CD4-positive, alpha-beta T cell treated with Interleukin-12 subunit alpha and Interleukin-12 subunit beta, for 1 hour (primary cell): ENCODE data around the gene PLXNA3.

ENCODE experiments used
- DNase-seq: peaks from one replicate; pipeline ENCODE4 v3.0.0-alpha.2; 2020

Gene PLXNA3

DNA sequence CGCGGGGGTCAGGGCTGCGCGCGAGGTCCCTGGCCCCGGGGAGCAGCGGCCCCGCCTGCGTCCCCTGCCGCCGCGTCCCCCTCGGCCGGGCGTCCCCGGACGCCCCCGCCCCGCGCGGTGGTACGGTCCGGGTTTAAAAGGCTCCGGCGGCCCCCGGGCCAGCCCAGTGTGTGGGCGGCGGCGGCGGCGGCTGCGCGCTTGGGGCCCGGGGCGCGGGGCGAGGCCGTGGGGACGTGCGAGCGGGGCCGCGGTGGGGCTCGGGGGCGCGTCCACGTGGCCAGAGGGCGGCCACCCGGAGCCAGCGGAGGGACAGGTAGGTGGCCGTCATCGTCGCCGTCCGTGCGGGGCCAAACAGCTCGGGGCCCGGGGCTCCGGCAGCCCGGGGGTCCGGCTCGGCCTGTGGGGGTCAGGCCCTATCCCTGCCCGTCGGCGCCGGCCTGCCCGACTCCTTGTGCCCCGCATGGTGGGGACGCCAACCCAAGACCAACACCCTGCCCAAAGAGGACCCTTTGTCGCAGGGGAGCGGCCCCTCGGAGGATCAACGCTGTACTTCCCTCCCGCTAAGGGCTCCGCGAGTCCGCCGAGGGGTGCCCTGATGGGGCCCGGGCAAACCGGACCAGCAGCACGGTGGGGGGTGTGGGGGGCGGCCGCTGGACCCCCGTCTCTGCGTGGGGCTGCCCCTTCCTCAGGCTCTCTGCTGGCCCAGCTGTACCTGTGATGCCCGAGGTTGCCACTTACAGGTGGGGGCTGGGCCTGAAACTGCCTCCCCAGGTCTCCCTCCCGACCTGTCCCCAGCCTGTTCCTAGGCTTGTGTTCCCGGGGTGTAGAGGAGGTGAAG lies at the start of gene PLXNA3:
Gene PLXNA3 (plus strand): TSS at position 166 of the 838 bp plus-strand sequence. CDS start 1,903 bp downstream, outside the sequence.
- DNase-seq: peak; percentile 79

DNA sequence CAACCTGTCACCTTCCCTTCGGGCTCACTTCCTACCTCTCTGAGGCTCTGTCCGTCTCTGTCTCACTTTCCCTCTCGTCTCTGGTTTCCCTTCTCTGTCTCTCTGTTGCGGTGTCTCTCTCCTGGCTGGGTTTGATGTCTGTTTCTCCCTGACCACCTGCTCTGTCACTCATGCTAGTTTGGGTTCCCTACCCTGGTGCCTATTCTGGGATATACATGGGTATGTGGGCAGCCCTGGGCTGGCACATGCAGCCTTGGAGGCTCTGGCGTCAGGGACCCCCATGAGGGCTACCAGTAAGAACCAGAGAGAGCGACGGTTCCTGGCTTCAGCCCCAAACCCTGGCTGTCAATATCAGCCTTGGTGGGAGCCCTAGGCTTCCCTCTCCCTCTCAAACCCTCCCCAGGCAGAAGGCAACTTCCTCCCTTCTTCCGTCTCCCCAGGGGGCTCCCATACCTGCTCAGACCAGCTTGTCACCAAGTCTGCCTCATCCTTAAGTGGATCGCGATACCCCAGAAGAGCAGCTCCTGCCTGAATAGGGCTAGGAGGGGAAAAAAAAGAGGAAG lies 49.3 kb upstream of the PLXNA3 start:
- no peak for DNase-seq

DNA sequence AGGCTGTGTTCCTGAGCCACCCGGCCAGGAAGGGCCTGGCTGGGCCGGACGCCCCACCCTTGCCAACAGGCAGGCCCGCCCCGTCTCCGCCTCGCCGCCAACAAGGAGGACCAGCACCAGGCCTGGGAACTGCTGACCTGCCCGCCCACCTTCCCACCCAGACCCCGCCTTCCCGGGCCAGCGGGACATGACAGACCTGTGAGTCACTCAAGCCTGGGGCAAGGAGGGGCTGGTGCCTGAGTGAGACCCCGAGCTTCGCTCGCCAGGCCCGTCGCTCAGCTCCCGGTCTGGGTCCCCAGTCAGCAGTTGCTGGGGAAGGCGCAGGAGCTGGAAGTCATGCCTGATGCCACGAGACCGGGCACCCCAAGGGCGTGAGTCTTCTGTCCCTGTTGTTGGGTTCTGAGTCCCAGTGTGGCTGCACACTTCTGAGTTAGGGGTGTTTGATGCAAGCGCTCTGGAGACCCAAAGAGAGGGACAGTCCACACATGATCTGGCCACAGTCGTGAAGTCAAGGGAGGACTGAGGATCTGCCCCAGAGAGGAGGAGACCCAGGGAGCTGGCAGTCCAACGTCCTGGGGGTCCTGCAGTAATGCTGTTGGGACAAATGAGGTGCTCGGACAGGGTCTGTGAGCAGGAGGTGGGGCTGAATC lies 48.7 kb upstream of the PLXNA3 start, which contains the start of gene DNASE1L1:
Gene DNASE1L1 (minus strand): TSS at position 33 of the 650 bp plus-strand sequence. CDS start 3,686 bp downstream, outside the sequence.
- DNase-seq: no peak

DNA sequence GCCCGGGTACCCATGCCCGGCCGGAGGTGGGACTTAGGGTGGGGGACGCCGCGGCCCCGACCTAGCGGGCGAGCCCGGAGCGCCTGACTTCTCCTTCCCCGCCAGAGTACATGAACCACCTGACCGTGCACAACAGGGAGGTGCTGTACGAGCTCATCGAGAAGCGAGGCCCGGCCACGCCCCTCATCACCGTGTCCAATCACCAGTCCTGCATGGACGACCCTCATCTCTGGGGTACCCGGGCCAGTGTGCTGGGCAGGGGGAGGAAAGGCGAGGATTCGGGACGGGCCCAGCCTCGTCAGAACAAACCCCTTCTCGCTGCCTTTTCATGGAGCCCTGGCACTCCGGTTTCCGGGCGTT lies 46.1 kb upstream of the PLXNA3 start:
- peak; percentile 64 for DNase-seq

DNA sequence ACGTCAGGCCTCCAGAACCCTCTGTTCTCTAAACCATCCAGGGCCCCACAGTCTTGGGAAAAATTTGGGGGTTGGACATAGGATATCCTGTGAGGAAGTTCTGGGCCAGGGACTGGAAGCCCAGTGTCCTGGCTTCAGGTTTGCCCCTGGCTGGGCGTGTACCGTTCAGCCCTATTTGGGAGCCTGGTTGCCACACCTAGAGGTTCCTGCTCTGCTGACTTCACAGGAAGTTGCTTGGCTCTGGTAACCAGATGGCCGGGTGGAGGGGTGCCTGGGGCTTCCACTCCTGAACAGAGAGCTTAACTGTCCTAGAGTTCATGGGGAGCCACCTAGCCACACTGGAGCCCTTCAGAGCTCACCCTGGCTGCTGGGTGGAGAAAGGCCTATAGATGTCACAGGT lies 45.6 kb upstream of the PLXNA3 start:
- DNase-seq: peak; percentile 52

DNA sequence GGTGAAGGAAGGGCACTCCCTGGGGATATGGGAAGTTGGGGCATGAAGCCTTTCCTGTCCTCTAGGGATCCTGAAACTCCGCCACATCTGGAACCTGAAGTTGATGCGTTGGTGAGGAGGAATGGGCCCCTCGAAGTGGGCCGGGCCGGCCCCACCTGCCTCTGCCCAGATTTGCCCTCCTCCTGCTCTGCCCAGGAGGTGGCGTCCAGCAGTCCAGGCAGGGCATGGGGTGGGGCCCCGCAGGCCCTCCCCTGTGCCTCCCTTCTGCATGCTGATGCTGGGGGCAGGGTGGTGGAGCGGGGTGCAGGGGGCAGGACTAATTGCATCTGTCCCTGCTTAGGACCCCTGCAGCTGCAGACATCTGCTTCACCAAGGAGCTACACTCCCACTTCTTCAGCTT lies 44.9 kb upstream of the PLXNA3 start:
- no peak for DNase-seq

DNA sequence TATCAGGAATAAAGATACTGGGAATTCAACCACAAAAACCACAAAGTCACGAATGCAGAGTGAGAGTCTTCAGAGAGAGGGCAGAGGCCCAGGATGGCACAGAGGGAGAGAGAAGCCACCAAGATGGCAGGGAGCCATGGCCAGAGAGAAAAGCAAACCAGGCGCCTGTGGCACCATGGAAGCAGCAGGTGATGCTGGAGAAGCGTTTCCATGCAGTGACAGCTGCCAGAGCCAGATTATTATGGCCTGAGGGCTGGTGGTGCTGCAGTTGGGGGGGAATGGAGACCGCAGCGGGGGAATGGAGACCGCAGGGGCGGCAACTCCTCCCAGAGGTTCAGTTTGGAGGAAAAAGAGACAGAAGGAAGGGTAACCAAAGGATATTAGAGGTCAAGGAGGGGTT lies 40.9 kb upstream of the PLXNA3 start:
- no peak for DNase-seq

DNA sequence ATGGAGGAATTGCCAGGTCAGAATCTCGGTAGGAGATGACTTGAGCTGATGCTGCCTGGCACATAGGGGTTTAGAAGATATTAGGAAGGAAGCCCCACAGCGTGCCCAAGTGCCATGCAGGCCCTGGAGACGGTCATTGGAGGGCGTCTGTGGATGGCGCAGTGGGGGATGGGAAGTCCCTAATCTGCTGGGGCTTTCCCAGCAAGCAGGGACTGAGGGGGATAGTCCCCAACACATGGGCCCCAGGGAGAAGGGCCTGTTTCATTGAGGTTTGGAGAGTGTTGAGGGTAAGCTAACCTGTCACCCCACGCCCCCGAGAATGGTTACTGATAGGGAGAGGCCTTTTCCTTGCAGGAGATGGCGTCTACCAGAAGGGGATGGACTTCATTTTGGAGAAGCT lies 38.9 kb upstream of the PLXNA3 start:
- no peak for DNase-seq

DNA sequence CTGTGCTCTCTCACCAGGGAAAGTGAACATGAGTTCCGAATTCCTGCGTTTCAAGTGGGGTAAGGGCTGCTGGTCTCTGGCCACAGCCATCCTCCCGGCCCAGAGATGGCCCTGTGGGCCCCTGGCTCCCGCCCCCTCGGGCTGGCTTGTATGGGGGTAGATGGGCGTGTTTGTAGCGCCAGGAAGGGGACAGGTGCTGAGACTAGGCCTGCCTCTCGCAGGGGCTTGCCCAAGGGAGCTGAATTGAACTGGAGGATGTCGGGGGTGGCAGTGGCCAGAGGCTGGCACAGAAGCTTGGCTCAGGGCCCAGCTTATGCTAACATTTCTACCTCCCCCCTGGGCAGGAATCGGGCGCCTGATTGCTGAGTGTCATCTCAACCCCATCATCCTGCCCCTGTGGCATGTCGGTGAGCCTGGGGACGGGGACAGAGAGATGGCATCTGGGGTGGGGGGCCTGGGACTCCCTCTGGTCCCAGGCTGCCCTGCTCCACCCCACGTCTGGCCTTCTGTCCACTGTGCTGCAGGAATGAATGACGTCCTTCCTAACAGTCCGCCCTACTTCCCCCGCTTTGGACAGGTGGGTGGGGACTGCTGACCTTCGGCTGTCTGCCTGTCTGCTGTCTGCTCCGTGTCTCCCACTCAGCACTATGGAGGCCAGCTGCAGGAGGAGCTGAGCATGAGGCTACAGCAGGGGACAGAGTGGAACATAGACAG lies 38.2 kb upstream of the PLXNA3 start:
- no peak for DNase-seq

DNA sequence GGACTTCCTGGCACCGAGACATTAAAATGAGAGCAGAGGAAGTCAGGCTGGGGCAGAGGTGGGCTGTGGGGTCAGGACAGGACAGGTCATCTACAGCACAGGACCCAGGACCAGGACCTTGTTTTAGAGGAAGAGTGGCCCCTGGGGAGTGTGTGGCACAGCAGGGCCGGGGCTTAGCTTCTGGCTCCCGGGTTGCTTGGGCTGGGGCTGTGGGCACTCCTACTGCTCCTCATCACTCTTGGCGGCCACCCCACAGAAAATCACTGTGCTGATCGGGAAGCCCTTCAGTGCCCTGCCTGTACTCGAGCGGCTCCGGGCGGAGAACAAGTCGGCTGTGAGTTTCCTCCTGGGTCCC lies 37.7 kb upstream of the PLXNA3 start:
- DNase-seq: no peak

DNA sequence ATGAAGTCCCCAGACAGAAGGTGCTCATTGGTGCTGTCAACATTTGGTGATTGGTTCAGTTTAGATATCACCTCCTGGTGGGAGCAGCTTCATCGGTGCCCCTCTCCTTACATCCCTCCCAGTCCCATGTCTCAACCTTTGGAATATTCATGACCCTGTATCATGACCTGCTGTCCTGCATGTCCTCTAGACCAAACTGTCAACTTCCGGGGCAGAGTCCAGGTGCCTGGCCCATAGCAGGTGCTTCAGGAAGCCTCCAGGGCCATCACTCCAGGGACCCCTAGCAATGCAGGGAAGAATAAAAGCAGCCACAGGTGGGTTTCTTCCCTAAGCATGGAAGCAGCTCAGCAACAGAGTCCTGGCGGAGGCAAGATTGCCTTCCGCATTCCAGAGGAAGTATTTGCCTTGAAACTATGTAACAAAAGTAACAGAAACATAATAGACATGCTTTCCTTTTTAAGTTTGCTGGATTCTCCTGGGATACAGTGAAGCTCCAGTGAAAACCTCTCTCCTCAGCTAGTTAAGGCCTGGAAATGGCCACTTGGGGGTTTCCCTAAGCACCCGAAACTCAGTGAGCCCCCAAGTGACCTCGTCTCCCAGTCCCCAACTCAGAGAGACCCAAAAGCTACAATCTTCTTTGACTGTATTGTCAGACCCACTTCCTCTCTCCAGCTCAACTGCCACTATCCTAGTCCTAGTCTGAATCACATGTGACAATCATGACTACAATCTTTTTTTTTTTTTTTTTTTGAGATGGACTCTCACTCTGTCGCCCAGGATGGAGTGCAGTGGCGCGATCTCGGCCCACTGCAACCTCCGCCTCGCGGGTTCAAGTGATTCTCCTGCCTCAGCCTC lies 30.9 kb upstream of the PLXNA3 start:
- no peak for DNase-seq

DNA sequence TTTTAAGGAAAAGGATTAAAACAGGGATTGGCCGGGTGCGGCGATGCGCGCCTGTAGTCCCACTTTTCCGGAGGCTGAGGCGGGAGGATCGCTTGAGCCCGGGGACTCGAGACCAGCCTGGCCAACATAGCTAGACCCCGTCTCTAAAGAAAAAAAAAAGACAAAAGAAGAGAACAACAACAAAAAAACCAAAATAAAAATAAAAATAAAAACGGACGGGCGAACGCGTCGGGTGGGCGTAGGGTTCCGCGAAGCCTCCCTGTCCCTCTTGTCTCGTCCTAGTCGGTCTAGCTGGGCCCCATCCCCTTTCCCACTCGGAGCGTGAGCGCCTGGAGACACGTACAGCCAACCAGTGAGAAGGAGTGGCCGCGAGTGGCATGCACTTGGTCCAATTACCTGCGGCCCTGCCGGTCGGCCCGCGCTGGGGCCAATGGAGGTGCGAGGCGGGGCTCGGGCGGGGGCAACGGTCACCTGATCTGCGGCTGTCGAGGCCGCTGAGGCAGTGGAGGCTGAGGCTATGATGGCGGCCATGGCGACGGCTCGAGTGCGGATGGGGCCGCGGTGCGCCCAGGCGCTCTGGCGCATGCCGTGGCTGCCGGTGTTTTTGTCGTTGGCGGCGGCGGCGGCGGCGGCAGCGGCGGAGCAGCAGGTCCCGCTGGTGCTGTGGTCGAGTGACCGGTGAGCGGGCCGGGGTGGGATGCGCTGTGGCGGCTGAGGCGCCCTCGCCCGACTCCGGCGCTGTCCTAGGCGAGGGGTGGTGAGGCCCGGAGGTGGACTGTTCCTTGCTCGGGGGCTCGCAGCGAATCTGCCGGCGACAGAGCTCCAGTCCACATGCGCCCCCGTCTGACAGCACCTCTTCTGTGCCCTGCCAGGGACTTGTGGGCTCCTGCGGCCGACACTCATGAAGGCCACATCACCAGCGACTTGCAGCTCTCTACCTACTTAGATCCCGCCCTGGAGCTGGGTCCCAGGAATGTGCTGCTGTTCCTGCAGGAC lies 29.6 kb upstream of the PLXNA3 start, which contains the start of gene ATP6AP1:
Gene ATP6AP1 (plus strand): TSS at position 502 of the 996 bp plus-strand sequence. CDS start 16 bp downstream, at position 518.
- DNase-seq: peak; percentile 90

DNA sequence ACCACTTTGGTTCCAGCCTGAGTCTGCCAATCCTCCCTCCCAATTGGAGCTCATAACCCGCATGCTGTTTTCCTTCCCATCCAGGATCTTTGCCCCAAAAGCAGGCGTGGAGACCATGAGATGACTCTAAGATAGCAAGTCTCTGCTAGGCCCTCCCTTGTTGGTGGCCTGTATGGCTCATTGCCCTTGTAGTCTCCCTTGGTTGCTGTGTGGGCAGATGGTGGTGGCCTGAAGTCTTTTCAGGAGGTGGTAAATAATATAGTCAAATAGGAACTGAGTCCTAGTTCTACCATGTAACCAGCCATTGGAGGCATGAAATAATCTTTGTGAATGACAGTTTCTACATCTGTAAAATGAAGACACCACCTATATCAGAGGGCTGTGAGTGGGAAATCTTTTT lies 28.4 kb upstream of the PLXNA3 start:
- no peak for DNase-seq

DNA sequence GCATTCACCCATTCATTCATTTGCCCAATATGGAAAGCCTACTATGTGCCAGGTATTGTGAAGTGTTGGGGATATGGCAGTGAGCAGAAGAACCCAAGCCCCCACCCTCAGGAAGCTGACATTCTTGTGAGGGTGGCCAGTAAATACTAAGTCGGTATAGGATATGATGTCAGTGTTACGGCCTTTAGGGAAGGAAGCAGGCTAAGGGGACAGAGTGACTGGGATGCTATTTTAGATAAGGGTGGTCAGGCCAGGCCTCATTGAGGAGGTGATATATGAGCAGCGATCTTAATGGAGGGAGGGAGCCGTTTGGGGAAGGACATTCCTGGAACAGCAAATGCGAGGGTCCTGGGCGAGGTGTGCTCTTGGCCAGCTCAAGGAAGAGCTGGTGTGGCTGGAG lies 27.6 kb upstream of the PLXNA3 start:
- DNase-seq: no peak

DNA sequence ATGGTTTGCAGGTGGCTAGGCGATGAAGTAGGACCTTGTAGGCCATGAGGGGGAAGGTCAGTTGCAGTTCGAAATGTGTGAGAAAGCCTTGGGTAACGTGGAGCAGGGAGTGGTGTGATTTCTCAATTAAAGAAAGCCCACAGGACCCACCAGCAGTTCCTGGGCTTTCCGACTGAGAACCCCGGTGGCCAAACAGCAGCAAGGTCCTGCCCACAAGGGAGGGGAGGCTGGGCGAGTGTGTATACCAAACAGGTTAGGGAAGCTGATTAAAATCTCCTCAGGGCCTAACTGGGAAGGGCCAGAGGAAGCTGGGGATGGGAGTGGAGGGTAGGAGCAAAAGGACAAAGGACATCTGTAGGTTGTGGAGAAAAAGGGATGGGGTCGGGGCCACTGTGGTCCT lies 27.2 kb upstream of the PLXNA3 start:
- DNase-seq: no peak

DNA sequence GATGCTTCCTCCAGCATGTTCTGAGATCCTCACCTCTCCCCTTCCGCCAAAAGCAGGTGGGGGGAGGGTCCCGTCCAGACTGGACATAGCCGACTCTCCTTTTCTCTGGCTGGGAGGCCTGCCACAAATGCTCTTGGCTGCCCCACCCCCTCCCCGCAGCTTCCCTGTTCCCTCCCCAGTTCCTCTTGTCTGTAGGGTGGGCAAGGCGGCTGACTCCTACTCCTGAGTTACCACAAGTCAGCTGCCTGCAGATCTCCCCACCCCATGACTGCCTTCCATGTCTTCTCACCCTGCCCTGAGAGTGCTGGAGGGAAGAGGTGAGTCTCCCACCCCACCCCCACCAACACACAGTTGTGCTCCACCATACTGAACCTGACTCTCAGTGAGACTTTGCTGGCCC lies 26.7 kb upstream of the PLXNA3 start:
- no peak for DNase-seq

DNA sequence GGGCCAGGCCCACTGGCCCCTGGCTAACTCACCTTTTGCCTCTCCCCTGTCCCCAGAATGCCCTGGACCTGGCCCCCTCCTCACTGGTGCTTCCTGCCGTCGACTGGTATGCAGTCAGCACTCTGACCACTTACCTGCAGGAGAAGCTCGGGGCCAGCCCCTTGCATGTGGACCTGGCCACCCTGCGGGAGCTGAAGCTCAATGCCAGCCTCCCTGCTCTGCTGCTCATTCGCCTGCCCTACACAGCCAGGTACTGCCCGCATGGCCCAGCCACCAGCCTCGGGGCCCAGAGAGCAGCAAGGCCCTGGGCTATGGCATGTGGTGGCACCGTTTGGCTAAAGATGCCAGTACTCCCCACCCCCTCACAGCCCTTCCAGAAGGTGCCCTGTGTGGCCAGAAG lies 25.9 kb upstream of the PLXNA3 start:
- no peak for DNase-seq

DNA sequence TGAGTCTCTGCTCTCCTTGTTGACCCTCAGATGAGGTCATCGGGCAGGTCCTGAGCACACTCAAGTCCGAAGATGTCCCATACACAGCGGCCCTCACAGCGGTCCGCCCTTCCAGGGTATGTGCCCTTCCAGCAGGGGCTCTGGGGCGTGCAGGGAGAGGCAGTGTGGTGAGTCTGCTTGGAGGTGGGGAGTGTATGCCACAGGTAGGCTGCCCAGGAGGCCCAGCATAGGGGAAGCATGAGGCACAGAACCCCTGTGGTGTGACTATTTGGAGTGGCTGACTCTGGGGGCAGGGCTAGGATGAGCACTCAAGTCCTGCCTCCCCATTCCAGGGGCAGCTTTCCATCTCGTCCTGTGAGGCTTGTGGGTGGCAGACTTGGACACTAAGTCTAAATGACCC lies 24.5 kb upstream of the PLXNA3 start:
- DNase-seq: no peak

DNA sequence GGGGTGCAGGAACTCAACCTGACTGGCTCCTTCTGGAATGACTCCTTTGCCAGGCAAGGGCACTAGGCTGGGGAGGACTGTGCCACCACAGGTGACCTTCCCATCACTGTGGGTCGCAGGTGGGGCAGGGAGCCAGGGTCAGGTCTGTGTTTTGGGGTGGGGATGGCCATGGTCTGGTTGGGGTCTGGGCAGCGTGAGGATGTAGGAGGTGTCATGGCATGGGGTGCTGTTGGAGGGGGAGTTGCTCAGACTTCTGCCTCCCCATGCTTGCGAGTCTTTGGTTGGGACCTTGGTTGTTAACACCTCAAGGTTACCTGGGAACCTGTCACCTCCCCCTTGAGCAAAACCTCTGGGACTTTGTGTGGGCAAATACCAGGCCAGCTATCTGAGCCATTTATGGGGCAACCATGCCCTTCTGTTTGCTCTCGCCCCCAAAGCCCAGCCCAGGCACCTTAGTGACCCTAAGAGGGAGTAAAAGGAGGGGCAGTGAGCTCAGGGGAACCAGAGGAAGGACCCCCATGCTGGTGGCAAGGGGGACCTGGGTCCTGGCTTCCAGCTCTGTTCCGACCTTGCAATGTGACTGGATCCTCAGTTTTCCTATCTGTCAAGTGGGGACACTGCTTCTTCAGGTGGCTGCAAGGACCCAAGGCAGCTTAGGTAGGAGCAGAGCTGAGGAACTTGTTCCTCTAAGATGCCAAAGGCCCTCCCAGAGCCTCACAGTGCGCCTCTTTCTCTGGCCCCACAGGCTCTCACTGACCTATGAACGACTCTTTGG lies 23.5 kb upstream of the PLXNA3 start:
- no peak for DNase-seq

DNA sequence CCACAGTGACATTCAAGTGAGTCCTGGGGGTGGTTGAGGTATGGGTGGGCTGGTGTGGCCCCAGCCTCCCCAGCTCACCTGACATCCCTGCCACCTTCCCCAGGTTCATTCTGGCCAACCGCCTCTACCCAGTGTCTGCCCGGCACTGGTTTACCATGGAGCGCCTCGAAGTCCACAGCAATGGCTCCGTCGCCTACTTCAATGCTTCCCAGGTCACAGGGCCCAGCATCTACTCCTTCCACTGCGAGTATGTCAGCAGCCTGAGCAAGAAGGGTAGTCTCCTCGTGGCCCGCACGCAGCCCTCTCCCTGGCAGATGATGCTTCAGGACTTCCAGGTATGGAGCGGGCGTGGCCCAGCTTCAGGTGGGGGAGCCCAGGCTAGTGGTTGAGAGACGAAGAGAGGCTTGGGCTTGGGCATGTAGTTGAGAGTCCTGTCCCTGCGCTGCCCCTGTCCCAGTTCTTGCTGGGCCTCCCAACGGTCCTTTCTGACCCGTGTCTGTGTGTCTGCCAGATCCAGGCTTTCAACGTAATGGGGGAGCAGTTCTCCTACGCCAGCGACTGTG lies 22.8 kb upstream of the PLXNA3 start:
- DNase-seq: no peak
